RWPE1 (cell line): Measurements from ENCODE around the gene DDI1.

ENCODE experiments used
- CTCF ChIA-PET: fragments of 350-600 bp; sonication (Branson Sonifier 250); formaldehyde crosslinking; extraction: SDS; loops from one replicate; lab custom pipeline; 2021; lab: Yijun Ruan, JAX
- POLR2A ChIA-PET: fragments of 400-600 bp; formaldehyde crosslinking; extraction: SDS; loops from one replicate; lab custom pipeline; 2020; ENCODE audit warnings: antibody characterized with exemption; ENCODE audit not compliant: low non-redundant PET; lab: Yijun Ruan, JAX
- DNase-seq: peaks from one replicate; pipeline ENCODE4 v3.0.0; 2012; ENCODE audit warnings: low spot score
- H3K27ac ChIP-seq: fragments of 450-650 bp; 2 replicates; pipeline ENCODE4 v1.5.1; 2017
- TF ChIP-seq, protein P1 (sequence below): fragments of 450-650 bp; conservative IDR thresholded peaks from 2 replicates; pipeline ENCODE4 v1.5.1; 2017; ENCODE audit warnings: low read depth, mild to moderate bottlenecking

DDI1 gene

DNA sequence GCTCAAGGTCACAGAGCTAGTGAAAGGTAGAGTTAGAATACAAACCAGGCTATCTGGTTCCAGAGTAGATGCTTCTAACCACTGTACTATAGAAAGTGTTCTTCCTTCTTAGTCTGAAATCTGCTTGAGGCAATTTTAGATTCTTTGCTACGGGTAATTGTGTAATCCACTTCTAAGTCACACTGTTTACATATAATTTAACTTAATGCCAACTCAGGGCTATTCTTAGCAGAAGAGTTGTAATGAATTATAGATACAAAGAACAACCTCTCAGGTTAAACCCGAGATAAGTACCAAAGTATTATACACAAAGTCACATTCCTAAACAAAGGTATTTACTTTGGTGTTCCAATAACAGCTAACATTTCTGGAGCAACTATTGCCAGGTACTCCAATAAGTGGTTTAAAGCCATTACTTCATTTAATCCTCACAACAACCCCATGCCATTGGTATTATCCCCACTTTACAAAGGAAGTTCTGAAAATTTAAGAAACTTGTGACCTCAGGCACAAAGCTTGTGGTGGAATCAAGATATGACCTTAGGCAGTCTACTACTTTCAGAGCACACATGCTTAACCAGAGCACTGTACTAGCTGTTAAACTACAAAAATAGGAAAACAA is 31.1 kb upstream of the DDI1 start:
- no peak overlapping the region for H3K27ac ChIP-seq
- DNase-seq, result no peak
- CTCF ChIA-PET, result no interaction called here
- POLR2A ChIA-PET, result no interaction called here
- TF ChIP-seq, protein P1, sequence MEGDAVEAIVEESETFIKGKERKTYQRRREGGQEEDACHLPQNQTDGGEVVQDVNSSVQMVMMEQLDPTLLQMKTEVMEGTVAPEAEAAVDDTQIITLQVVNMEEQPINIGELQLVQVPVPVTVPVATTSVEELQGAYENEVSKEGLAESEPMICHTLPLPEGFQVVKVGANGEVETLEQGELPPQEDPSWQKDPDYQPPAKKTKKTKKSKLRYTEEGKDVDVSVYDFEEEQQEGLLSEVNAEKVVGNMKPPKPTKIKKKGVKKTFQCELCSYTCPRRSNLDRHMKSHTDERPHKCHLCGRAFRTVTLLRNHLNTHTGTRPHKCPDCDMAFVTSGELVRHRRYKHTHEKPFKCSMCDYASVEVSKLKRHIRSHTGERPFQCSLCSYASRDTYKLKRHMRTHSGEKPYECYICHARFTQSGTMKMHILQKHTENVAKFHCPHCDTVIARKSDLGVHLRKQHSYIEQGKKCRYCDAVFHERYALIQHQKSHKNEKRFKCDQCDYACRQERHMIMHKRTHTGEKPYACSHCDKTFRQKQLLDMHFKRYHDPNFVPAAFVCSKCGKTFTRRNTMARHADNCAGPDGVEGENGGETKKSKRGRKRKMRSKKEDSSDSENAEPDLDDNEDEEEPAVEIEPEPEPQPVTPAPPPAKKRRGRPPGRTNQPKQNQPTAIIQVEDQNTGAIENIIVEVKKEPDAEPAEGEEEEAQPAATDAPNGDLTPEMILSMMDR, result no peak

DNA sequence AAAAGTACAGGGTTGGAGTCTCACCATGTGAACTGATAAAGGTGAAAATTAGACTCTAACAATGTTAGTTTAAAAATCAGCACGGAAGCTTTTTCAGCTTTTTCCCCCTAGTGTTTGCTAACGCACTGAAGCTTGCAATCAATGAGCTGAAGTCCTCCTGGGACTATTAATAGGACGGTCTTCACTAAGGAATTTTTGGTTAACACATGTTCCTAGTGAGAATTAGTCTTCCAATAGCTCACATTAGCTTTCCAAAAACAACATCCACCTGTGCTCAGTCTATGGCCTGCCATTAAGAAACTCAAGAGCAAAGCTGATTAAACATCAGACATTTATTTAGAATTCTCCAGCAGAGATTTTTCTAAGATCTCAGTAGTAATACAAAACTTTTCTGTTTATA is 26.7 kb upstream of the DDI1 start:
- ChIA-PET CTCF (interaction anchor here (0.8 kb wide), 1 partner anchor 77 kb away, joined by 4 read pairs; no protein-coding TSS in a partner anchor), POLR2A (no interaction called here)
- no peak for DNase-seq

DNA sequence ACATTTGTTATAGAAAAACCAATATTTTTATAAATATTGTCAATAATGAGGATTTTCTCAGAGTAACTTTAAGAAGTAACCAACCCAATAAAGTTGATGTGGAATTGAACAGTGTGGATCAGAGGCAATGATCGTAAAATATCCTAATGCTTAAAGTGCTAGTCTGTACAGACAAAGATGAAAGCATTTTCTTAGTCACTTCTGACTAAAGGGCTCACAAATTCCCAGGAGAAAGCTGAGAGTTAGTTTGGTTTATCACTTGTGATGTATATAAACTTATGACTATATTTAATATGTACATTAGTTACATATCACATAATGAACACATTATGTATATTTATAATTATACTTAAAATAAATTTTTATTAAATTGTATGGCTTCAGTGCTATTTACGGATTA is 25.4 kb upstream of the DDI1 start:
- POLR2A ChIA-PET, result no interaction called here

More for the DNA sequence above, 26.7 kb upstream of the DDI1 start:
- TF ChIP-seq, protein P1, result no peak
- H3K27ac ChIP-seq, result no peak overlapping the region

DNA sequence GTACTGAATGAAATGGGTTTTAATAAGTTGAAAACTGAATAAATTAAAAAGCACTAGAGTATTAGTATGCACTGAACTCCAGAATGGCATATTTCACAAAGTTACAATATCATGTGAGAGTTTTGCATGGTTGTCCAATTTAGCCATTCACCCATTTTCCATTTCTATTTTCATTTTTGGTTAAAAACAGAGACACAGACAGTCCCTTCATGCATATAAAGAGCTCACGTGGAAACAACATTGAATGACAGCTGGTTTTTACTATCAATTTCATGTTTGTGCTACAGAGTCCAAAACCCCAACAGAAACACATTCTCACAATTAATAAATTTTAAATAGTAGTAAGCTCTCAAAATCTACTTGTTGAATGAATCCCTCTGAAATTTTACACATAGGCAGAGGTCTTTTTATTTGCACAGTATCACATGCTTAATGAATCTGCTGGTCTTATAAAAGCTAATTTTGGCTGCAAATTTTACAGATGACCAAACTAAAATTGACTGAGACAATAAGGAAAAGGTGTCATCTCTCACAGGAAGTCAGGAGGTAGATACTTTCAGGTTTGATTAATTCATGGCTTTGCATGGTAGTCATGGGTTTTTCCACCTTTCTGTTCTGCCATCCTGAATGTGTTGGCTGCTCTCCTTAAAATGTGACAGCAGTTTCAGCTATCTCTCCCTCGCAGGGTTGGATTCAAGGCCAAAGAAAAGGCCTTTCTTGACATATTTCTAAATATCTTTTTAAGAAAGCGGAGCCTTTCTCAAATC is 20.6 kb upstream of the DDI1 start:
- ChIA-PET CTCF (no interaction called here), POLR2A (interaction anchor here (0.6 kb wide), 1 partner anchor 519 kb away, joined by 3 read pairs; no protein-coding TSS in a partner anchor)
- no peak overlapping the region for H3K27ac ChIP-seq
- DNase-seq, result no peak
- TF ChIP-seq, protein P1, result no peak

More for the DNA sequence above, 25.4 kb upstream of the DDI1 start:
- no peak for DNase-seq
- TF ChIP-seq, protein P1, result no peak
- CTCF ChIA-PET, result no interaction called here
- no peak overlapping the region for H3K27ac ChIP-seq

DNA sequence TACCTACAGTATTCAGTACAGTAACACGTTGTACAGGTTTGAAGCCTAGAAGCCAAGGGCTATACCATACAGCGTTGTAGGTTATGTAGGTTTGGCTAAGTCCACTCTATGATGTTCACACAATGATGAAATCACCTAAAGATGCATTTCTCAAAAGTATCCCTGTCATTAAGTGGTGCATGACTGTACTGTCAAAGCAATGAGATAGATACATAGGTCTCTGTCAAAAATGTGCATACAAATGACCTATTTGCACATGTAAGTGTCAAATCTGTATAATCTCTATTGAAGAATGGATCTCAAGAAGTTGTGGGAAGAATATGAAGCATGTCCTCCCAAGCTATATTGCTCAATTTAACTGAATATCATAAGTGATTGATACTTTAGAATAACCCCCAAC is 11.9 kb upstream of the DDI1 start:
- no peak for DNase-seq
- CTCF ChIA-PET, result no interaction called here
- H3K27ac ChIP-seq, result no peak overlapping the region
- POLR2A ChIA-PET, result no interaction called here
- TF ChIP-seq, protein P1, result no peak

DNA sequence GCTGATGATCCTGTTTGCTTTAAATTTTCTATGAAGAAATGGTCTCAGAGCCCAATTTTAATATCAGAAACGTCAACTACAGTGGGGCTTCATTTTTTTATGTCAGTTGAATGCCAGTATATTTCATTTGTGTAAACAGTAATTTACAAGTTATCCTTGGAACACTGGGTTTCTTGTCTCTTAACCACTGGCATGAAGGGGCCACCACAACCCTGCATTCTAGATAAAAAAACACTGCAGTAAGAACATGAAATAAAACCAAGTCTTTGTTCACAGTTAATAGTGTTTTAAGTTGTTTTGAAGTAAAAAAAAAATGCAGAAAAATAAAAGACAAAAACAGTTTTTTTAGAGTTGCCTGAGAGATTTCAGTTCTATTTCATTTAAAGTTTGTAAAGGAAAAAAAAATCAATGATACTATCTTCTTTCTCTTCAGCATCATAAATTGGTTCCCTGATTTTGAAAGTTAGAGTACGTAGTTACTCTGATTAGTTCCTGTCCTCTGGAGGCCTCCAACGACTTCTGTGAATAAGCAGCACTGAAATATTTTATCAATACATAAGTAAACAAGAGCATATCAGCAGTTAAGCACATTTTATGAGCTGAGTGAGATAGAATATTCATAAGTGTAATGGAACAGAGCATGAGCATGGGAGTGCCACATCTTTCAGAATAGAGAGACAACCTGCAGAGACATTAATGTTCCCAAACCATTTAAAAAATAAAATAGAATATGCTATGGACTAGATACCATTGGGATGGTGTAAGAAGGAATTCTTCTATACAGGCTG is 7.8 kb upstream of the DDI1 start:
- TF ChIP-seq, protein P1, result no peak
- ChIA-PET POLR2A (no interaction called here), CTCF (no interaction called here)
- no peak overlapping the region for H3K27ac ChIP-seq
- no peak for DNase-seq
